HG02571 (cell line): ENCODE data around the gene METRN.

Source experiments
- ATAC-seq: cut with Tn5 transposase; IDR thresholded peaks from one replicate; pipeline ENCODE4 v1.9.1; 2021; ENCODE audit warnings: mild to moderate bottlenecking, moderate library complexity; ENCODE audit not compliant: unreplicated experiment

METRN gene

GRCh38 chr16:677316-678190 lies 37.4 kb upstream of the METRN start:
- ATAC-seq: no peak

- ATAC-seq: no peak
Observed at GRCh38 chr16:678209-678857, 36.6 kb upstream of the METRN start.

DNA sequence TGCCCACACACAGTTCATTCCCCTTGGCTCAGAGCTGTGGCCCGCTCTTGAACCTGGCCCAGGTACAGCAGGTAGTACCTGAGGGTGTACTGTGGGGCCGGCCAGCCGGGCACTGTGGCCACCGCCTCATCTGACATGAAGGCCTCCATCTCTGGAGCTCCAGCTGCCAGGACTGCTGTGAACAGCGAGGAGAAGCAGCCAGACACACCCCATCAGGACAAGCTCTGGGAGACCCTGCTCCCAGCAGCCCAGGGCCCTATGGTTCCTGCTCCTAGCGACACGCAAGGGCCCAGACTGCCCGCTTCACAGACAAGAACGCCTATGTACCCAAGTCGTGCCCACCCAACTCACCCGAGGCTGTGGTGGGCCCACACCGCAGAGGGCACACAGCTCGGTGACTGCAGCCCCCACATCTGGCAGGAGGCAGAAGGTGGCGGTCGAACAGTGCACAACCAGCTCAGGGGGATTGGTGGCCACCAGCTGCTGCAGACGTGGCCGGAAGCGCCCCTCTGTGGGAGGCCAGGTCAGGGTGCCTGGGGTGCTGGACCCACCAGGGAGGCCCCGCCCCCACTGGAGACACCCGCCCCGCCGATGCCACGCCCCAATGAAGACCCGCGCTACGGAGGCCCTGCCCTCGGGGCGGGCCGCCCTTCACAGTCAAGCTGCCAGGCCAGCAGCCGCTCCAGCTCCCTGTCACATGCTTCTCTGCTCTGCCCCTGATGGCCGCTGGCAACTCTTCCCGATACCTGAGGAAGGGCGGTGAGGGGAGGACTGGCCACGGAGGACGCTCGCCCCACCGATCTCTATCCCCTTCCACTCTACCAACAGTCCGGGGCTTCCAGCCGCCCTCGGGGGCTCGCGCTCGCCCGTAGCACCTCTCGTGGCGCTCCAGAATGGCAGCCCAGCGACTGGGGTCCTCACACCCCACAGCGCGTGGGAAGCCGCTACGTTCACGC lies 35.8 kb upstream of the METRN start:
- no peak for ATAC-seq

GRCh38 chr16:679814-680624 lies 34.9 kb upstream of the METRN start, which contains the start of gene STUB1:
TSS of gene STUB1 (plus strand) at chr16:680410. CDS start at chr16:680526, 116 bp downstream.
- peak; percentile 31 for ATAC-seq

DNA sequence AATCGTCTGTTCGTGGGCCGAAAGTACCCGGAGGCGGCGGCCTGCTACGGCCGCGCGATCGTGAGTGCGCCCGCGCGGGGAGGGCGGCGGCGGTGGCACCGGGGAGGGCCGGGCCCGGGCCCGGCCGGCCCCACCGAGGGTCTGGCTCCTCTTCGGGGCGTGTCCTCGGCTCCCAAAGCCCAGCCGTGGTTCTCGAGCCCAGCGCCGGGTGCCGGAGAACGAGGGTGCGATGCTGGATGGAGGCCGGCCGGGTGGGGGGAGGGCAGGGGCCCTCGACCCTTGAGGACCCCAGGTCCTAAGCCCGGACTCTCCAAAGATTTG lies 34.3 kb upstream of the METRN start:
- ATAC-seq: no peak

- no peak for ATAC-seq
Observed at GRCh38 chr16:680967-681745, 33.8 kb upstream of the METRN start.

DNA sequence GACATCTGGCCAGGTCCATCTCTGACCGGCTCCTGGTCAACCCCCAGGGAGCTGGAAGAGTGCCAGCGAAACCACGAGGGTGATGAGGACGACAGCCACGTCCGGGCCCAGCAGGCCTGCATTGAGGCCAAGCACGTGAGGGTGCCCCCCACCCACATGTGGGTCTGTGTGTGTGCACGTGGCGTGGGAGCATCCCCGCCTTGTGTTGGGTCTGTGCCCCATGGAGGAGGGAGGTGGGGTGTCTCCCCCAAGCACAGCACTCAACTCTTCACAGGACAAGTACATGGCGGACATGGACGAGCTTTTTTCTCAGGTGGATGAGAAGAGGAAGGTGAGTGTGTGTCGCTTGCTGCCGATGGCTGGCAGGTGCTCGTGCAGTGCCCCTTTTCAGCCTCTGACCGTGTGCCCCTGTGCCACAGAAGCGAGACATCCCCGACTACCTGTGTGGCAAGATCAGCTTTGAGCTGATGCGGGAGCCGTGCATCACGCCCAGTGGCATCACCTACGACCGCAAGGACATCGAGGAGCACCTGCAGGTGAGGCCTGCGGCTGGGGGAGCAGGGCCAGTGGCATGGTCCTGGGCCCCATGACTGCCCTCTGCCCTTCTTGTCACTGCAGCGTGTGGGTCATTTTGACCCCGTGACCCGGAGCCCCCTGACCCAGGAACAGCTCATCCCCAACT lies 33.0 kb upstream of the METRN start:
- no peak for ATAC-seq

DNA sequence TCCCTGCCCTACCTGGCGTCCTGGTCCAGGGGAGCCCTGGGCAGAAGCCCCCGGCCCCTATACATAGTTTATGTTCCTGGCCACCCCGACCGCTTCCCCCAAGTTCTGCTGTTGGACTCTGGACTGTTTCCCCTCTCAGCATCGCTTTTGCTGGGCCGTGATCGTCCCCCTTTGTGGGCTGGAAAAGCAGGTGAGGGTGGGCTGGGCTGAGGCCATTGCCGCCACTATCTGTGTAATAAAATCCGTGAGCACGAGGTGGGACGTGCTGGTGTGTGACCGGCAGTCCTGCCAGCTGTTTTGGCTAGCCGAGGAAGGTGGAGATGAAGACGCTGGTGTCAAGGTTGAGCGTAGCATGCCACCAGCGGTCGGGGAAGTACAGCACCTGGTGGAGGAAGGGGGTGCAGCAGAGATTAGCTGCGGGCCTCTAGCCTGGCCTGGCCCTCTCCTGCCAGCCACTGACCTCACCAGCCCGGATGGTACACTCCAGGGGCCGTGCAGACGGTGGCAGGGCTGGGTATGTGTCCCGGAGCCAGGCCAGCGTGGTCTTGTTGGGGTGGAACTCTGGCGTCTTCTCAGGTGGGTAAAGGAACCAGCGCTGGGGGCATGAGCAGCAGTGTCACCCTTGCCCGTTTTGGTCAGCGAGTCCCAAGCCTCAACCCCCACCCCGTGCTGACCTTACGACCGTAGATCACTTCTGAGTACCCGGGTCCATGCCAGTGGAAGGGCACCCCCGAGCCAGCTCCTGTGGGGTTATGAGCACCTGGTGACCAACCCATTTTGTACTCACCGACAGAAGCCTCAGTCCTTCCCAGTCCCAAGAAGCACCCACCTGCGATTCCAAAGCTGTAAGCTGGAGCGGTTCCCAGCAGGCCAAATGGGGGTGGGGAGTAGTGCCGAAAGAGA lies 32.2 kb upstream of the METRN start:
- ATAC-seq: no peak

DNA sequence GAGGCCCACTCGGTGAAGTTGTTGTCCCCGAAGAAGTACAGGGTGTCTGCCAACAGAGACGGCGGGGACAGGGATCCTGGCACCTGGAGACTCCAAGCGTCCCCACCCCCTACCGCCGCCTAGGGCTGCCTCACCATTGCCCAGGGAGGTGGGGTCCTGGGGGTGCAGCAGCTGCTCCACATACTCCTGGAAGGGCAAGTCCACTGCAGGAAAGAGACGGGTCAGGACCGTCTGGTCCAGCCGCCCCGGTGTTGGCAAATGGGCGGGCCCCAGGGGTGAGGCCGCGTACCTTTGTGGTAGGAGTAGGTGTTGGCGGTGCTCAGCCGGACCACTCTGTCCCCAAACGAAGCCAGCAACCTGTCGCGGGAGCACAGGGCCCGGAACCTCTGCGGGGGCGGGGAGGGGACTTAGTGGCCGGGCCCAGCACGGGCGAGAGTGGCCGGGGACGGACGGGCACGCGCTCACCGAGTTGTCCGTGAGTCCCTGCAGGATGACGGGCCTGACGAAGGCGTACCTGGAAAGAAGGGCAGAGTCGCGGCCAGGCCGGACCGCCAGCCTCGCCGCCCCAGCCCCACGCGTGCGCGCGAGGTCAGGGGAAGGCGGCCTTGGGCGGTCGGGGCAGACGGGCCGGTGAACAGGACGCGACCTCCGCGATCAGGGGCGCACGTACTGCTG lies 31.4 kb upstream of the METRN start:
- peak; percentile 3 for ATAC-seq

DNA sequence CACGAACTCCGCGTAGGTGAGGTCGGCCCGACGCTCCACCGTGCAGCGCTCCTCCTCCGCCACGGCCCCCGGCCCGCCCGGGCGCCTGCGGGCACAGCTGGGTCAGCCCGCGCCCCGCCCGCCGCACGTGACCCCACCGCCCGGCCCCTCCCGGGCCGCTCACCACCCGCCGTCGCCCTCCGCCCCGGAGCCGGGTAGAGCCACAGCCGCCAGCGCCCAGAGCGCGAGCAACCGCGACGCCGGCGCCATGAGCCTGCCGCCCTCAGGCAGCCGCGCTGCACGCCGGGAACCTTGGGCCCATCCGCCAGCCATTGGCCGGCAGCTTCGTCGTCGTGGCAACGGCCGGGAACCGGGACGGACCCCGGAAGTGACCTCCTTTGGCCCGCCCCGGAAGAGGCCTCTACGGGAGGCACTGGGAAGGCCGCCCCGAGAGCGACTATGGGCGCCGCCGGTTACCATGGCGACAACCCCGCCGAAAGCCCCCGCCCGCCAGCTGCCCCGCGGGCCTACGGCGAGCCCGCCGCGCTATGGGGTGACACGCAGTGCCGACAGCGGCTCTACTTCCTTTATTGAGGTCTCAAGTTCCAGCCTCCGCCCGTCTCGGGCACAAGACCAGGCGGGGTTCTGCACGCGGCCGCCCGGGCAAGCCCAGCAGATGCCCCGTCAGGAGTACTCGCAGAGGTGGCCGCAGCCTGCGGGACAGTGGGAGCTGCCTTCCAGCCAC lies 30.7 kb upstream of the METRN start, which contains the start of gene JMJD8:
JMJD8 (minus strand) TSS at position 264 of the 724 bp plus-strand sequence; CDS start at position 249, 15 bp downstream.
- ATAC-seq: peak; percentile 52

DNA sequence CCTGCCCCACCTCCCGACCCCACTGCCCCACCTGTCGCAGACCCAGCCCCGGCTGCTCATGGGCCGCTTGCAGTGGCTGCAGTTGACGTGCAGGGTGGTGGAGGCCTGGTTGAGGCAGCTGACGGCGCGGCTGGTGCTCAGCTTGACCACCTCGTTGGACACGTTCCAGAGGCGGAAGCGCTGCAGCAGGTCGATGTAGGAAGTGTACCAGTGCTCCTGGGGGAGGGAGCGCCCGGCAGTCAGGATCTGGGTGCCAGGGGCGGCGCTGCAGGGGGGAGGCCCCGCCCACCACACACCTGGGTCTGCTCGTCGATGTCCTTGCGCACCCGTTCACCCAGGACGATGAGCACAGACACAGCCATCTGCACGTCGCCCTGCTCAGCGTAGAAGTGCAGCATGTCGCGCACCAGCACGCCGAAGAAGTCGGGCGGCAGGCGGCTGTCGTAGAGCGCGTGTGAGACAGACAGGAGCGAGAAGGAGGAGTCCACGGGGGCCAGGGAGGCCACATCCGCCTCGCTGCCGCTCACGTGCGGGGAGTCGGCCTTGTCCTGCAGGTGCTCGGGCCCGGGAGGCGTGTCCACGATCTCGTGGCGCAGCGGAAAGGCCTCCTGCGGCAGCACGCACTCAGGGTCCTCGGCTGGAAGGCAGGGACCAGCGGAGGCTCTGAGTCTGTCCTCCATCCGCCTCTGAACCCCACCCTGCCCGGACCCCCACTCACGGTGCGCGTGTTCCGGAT lies 29.8 kb upstream of the METRN start:
- no peak for ATAC-seq

DNA sequence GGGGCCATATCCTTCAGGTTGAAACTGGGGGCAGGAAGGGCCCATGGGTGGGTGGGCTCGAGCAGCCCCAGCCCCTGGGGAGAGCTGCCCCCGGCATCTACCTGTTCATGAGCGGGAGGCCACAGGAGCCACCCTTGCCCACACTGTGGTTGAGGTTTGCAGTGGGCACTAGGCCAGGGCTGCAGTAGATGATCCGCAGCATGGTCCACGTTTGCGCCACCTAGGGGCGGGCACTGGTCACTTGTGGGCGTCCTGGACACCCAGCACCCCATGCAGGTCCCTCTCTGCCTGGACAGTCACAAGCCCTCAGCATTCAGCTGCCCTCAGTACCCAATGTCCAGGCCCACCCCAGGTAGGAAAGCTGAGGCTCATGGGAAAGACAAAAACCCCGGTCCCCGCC lies 29.0 kb upstream of the METRN start:
- ATAC-seq: no peak

DNA sequence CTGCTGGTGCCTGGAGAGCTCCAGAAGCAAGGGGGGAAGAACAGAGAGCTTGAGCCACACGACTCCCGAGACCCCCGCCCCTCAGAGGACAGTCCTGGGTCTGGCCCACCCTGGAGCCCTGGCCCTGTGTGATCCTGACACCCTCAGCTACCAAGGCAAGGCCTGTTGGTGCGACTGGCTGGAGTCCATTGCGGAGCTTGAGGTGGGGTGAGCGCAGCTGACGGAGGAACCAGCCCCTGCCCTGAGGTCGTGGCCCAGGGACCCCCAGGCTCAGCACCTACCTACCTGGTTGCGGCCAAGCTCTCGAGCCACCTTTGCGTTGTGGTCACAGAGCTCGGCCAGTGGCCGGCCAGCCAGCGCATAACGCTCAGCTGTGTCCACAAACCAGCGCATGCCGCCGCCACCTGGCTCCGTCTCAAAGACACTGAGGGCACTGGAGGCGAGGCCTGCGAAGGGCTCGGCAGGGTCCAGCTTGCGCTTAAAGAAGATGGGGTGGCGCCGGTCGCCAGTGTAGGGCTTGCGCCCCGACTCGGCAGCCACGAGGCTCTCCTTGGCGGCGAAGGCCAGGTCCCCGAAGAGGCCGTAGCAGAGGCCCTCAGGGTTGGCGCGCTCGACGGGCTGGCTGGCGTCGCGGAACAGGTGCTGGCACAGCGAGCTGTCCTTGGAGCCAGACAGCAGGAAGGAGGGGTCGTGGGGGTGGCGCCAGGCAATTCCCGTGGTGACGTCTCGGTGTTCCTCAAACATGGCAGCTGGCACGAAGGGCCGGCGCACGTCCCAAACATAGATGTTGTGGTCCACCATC lies 28.3 kb upstream of the METRN start:
- ATAC-seq: no peak

DNA sequence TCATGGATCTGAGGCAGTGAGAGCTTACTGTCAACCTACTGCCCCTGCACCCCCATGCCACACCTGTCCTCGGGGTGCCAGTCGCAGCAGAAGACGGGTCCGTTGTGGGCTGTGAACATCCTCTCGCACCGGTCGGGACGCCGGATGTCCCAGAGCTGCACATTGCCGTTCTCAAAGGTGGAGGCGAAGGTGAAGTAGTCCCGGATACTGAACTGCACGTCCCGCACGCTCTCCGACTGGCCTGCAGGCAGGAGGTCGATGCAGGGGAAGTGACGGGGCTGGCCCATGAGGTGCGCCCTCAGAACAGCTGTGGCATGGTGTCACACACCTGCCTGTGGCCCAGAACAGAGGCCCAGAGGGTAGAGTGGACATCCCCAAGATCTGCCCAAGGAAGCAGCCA lies 27.4 kb upstream of the METRN start:
- no peak for ATAC-seq

DNA sequence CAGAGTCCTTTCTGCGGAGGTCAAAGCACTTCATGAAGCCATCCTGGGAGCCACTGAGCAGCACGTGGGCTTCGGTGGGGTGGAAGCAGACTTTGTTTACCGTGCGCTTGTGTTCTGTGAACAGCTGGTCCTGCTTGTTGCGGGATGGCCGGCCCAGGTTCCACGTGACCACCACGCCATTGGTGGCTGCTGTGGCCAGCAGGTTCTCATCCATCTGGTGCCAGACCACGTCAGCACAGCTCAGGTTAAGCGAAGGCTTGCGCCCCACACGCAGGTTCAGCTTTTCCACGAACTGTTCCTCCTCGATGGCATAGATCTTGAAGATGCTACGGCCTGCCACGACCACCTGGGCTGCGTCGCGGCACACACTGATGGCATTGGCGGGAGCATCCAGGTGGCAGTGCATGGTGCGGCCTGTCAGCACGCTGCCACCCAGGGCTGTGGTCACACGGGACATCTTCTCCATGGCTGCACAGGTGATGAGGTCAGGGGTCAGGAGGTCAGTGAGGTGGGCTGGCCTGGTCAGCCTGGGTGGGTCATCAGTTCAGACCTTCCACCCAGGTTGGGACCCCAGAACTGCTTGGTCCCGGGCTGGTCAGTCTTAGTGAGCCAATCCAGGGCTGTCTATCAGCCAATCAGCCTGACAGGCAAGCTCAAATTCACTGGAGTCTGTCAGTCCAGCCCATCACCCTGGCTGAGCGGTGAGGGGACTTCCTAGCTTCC lies 25.6 kb upstream of the METRN start:
- ATAC-seq: no peak
